NCI-H82 (cell line): ENCODE measurements around the gene NKX2-1.
A peak's percentile ranks its signal among the peaks of the same experiment; 100 is the strongest.

ENCODE experiments used
- DNase-seq: peaks from one replicate; lab custom pipeline; 2025; lab: John Stamatoyannopoulos, UW

NKX2-1 gene

DNA sequence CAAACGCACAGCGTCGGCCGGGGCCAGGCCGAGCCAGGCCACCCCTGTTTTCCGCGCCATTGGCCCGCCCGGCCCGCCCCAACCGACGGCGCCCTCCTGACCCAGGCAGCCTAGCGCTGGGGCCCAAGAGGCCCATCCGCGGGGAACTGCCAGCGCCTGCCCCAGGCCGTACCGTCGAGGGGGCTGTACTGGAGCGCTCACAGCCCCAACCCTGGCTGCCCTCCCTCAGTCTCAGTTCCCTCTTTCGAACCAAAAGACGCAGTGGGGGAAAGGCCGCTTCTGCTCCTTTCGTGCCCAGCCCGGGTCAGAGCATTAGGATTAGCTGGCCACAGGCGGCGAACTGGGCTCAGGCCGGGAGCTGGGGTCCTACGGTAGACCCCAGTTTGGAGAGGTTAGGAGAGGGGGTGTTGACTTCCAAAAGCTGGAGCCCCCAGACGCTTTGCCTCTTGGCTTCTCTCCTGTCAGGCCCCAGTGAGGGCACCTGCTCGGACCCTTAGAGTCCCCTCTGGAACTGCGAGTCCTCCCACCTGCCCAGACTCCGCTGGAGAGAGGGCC, 1.9 kb downstream of the NKX2-1 start:
- no peak for DNase-seq

DNA sequence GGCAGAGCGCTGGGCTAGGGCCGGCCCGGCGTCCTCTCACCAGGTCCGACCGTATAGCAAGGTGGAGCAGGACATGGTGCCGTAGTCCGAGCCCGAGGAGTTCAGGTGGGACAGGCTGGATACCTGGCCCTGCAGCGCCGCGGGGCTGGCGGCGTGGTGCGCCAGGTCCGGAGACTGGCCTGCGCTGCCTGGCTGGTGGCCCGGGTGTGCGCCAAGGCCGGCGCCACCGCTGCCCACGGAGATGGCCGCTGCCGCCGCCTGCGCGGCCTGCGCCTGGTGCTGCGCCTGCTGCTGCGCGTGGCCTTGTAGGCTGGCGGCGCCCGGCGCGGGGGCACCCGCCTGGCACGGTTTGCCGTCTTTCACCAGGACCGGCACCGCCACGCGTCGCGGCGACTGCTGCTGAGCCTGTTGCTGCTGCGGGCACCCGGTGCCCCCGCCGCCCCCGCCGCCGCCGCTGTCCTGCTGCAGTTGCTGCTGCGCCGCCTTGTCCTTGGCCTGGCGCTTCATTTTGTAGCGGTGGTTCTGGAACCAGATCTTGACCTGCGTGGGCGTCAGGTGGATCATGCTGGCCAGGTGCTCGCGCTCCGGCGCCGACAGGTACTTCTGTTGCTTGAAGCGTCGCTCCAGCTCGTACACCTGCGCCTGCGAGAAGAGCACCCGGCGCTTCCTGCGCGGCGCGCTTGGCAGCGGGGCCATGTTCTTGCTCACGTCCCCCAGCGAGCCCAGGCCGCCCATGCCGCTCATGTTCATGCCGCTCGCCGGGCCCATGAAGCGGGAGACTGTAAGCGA, 2.6 kb downstream of the NKX2-1 start:
- no peak for DNase-seq

DNA sequence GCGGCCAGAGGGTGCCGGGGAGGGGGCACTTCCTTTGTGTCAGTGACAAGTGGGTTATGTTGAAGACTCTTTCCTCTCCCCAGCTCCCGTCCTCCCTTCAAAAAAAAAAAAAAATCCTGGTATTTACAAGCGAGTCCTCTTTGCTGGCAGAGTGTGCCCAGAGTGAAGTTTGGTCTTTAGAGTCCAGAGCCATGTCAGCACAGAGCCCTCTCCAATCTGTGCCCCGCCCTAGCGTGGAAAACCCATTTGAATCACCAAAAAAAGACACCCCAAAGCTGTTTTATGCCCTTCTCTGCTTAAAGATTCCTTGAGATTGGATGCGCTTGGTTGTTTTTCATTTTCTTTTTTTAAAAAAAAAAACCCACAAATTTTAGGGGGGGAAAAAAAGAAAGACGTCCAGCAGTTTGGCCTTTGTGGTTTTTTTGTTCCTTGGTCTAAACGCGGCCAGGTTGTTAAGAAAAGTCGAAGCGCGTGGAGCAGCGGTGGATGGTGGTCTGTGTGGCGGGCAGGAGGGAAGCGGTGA, 3.3 kb downstream of the NKX2-1 start:
- no peak for DNase-seq

DNA sequence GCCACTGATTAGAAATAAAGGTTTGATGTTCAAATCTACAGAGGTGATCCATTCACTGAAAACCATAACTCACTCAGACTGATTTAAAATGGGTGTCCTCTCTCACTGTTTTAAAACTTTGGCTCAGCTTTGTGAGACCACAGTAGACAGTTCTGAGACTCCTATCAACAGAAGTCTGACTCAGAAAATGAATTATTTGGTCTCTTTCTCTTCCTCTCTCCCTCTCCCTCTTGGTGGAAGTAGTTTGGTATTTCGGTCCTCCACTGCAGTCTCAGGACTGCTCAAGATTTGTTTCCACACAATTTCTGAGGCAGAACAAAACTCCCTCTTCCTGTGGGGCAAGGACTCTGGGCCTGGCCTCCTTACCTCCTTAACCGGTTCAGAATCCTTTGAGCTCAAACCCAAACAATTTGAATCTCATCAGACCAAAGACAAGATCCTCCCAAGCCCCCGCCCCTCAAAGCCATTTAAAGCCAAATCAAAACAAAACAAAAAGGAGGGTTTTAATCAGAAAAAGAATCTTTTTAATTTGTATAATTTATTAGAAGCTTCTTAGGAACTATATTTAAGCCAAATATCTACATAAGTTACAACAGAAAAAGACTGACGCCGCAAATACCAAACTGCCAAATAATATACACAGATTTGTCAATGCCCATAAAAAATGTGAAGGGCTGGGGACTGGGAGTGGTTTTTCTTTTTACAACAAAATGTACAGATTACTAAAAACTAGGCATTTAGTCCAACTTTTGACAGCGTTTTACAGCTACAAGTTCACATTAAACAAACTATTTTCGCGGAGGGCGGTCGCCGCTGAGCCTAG, 3.9 kb downstream of the NKX2-1 start:
- DNase-seq: no peak

DNA sequence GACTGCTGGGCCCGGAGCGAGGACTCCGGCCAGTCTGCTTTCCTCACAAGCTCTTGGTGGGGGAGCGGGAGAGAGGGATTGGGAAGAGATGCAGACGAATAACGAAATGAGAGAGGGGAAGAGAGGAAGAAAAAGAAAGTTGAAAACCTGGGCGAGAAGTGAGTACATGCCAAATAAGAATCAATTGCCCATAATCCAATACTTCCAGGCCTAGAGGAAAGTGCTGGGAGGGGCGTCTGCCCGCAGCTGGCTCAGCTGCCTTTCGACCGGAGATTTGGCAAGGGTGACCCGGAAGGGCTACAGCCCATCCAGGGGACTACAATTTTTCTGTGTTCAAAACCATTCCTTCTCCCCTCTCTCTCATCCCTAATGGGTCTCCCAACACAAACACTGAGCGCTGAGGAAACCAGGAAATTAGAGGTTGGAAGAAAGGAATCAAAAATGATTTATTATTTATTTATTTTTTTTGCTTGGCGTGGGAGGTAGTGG, 4.9 kb downstream of the NKX2-1 start:
- no peak for DNase-seq

DNA sequence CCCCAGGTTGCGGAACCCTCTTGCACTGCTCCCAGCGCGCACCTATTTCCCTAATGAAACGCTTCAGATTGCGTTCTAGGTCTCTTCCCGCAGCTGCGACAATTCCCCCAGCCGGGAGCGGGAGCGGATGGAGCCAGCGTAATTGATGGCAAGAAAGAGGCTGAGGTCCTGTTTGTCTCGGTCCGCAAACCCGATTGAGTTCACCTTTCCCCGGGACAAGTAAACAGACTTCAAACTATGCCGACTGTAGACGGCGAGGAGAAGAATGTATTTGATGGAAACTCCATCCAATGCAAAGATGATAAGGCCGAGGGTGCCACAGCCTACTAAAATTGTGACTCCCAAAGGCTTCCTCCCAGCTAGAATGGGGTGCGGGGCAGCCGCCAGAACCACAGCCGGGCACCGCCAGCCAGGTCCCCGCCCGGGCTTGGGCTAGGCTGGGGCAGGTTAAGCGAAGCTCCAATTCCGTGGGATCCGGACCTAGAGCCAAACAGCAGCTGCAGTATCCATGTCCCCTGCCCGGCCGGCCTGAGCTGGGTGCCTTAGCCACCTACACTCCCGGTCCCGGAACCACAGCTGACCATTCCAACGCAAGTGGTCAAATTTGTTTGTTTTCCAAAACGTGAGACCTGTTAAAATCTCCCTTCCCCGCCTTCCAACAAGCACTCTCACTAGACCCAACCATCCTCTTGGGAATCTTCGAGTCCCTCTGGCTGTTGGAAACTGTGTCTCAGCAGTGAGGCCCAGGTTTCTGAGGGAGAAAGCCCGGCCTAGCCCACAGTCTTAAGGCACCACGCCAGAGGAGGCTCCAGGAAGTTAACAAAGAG, 5.5 kb downstream of the NKX2-1 start:
- no peak for DNase-seq

- DNase-seq: no peak
These were observed 6.4 kb downstream of the NKX2-1 start for GRCh38 chr14:36513451-36514277.

DNA sequence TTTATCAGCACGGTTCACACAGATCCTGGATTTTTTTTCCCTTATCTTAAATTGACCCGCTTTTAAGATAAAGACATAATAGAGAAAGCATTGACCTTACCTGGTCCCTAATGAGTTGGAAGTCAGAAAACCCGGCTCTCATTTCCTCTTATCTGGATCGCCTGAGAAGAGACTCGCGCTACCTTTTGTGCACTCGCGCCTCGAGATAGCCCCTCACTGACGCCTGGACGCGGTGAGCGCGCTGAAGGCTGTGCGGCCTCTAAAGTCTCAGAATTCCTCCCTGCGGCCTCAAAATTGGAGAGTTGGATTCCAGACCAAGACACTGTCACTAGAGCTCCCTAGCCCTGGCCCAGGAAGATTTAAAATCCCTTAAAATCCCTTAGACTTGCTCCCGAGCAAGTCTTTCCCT, 7.0 kb downstream of the NKX2-1 start:
- no peak for DNase-seq

DNA sequence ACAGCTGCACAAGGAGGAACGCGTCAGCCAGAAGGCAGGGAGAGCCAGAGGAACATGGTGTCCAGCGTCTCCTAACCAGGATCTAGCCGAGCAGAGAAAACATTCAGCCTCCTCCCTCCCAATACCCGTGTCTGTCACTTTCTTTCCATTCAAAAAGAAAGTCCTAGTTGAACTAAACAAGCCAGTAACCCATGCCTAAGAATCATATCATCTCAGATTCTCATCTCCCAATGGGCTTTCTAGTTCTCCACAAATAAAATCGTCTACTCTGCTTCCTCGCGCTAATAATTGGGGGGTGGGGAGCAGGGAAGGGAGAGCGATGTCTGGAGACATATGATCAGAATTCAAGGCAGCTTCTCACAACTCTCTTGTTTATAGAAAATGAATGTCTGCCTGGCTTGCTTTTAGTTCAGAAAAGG, 7.4 kb downstream of the NKX2-1 start:
- DNase-seq: no peak

DNA sequence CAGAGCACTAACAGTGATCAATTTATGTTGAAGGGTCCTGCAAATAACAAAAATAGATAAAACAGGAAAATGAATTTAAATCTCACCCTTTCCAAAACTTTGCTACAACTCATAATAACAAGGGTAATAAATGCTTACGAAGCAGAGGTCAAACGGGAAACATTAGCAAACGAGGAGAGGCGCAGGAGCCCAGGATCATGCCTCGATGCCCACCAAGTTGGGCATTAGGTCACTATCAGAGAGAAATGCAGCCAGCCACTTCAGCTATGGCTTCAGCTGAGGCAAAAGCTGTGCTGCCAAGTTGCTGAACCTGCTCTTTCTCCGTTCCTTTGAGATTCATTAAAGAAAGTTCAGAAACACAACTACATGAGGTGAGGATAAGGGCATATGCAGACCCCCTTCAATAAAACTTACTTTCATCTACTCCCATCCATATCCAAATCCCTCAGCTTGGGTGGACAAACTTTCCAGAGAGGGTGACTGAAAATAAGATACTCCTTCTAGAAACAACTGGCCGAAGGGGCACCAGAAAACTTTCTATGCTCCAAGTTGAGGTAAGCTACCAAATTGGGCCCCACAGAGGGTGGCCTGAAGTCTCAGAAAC, 7.9 kb downstream of the NKX2-1 start:
- no peak for DNase-seq

GRCh38 chr14:36510874-36511273, 9.2 kb downstream of the NKX2-1 start:
- DNase-seq: no peak

GRCh38 chr14:36510078-36510799, 9.8 kb downstream of the NKX2-1 start:
- DNase-seq: peak; percentile 43

DNA sequence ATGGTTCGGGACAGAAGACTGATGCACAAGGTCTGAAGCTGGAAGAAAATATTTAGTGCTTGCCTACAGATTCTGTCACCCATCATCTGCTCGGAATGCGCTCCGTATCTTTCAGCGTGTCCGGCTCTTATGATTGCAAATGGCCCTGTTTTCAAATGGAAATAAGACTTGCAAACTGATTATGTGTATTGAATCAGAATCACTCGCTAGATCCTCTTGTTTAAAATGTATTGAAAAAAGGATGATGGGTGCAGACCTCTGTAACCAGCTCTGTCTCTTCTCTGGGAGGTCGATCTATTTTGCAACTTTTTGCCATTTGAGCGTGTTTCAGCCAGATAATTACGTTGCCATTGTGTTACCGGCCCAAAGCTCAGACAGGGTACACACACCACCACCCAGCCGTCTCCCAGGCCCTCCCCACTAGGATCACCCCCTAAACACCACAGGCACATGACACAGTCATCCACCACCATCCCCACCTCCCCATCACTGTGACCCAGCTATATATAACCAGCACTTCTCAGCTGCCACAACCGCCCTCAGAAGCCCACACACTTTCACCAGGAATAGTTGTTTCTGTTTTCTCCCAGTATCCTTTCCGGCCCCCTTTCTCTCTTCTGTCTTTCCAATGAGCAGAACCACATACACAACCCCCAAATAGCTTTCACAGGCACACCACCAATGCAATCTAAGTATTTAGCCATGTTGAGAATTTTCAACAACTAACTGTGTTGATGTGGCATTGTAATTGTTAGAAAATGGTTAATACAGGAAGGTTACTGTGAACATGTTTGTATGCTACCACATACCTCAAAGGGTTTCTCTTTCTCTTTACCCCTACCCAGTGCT, 10.7 kb downstream of the NKX2-1 start:
- DNase-seq: no peak

GRCh38 chr14:36508418-36509068, 11.5 kb downstream of the NKX2-1 start:
- DNase-seq: no peak

- DNase-seq: no peak
These were observed 12.1 kb downstream of the NKX2-1 start for GRCh38 chr14:36507847-36508417.

GRCh38 chr14:36506732-36507614, 13.1 kb downstream of the NKX2-1 start:
- no peak for DNase-seq
